AG09309 (cell line): ENCODE measurements around the gene GLRX3.

Experiments
- DNase-seq: peaks from one replicate; pipeline ENCODE4 v3.0.0-alpha.2; 2010; ENCODE audit warnings: low read depth
- H3K4me3 ChIP-seq: 2 replicates; pipeline ENCODE4 v1.5.1; 2011; ENCODE audit warnings: mild to moderate bottlenecking, low read depth, low read length, moderate library complexity; ENCODE audit not compliant: control insufficient read depth
- TF ChIP-seq, protein P1 (sequence below): IDR thresholded peaks from 2 replicates; pipeline ENCODE4 v1.5.1; 2011; ENCODE audit warnings: mild to moderate bottlenecking, low read depth, low read length, inconsistent platforms; ENCODE audit not compliant: insufficient read depth, control insufficient read depth; ENCODE audit errors: missing control alignments

The GLRX3 gene

DNA sequence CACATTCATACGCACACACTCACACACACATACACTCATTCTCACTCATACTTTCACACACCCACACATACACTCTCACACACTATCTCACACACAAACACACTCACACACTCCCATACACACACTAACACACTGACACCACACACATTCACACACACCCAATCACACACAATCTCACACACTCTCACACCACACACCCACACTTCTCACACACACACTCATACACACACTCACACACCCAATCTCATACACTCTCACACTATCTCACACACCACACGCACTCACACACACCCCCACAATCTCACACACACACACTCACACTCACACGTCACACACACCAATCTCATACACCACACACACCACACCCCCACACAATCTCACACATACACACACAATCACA is 71.0 kb downstream of the GLRX3 start:
- no peak for DNase-seq
- TF ChIP-seq, protein P1, sequence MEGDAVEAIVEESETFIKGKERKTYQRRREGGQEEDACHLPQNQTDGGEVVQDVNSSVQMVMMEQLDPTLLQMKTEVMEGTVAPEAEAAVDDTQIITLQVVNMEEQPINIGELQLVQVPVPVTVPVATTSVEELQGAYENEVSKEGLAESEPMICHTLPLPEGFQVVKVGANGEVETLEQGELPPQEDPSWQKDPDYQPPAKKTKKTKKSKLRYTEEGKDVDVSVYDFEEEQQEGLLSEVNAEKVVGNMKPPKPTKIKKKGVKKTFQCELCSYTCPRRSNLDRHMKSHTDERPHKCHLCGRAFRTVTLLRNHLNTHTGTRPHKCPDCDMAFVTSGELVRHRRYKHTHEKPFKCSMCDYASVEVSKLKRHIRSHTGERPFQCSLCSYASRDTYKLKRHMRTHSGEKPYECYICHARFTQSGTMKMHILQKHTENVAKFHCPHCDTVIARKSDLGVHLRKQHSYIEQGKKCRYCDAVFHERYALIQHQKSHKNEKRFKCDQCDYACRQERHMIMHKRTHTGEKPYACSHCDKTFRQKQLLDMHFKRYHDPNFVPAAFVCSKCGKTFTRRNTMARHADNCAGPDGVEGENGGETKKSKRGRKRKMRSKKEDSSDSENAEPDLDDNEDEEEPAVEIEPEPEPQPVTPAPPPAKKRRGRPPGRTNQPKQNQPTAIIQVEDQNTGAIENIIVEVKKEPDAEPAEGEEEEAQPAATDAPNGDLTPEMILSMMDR: no peak

DNA sequence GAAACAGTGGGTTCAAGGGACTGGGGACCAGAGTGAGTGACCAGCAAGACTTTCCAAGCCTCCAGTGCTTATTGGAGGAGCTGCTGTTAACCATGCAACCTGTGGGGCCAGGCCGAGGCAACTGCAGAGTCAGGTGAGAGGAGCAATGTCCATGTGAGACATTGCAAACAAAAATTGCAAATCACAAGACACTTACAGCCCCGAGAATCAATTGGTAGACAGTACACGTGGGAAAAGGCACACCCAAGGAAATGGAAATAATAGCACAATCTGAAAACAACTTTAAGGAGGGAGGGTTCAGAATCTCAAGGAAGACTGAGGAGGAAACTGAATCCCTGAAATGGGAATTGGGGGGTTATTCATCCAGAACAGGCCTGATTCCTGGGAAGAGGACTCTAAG is 72.6 kb downstream of the GLRX3 start:
- no peak for DNase-seq
- TF ChIP-seq, protein P1: no peak
- H3K4me3 ChIP-seq: no peak overlapping the region

More for the DNA sequence above, 71.0 kb downstream of the GLRX3 start:
- no peak overlapping the region for H3K4me3 ChIP-seq

DNA sequence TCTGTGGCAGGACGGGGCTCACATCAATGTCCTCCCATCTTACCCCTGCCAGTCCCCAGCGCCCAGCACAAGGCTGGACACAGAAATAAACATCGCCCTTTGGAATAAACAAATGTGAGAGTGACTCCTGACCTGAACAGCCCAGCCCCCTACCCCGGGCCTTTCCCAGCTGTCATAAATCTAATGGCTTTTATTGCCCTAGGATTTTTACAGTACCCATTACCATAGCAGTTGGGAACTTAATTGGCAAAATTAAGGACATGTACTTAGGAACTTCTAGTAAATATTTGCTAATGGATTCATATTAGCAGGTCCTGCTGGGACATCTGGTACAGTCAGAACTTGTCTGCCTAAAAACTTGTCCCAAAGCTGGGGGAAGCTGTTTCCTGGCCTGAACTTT is 76.6 kb downstream of the GLRX3 start:
- TF ChIP-seq, protein P1: no peak
- DNase-seq: no peak
- no peak overlapping the region for H3K4me3 ChIP-seq

DNA sequence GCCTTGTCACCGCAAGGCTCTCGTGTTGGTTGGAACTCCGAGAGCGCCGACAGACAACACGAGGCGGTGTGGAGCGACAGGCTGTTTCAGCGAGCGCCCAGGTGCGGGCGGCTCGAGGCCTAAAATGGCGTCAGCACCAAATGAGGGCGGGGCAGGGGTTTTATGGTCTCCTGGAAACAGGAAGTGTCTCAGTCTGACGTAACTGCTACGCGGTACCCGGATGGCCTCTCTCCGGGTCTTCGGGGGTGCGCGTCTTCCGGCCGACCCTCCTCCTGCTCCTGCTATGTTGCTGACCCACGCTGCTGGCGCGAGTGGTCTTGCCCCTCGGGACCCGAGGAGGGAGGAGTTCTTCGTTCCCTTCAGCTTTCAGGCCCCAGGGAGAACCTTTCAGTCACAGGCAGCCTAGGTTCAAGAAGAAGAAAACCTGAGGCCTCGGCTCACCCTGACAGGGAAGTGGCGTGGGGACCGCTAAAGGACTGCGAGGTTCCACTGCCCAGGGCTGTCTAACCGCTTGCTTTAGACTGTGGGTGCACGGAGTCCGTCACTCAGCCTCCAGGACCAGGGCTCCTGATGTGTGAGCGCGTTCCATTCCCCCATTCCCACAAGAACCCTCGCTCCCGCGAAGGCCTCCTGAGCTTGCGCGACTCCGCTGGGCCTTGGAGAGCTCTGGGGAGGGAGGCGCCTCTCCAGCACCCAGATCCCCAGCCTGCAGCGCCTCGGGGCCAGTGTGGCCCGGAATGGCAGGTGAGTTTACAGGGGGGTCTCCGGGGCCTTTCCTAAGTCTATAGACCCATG is 77.3 kb downstream of the GLRX3 start:
- H3K4me3 ChIP-seq: no peak overlapping the region
- TF ChIP-seq, protein P1: no peak
- DNase-seq: no peak

DNA sequence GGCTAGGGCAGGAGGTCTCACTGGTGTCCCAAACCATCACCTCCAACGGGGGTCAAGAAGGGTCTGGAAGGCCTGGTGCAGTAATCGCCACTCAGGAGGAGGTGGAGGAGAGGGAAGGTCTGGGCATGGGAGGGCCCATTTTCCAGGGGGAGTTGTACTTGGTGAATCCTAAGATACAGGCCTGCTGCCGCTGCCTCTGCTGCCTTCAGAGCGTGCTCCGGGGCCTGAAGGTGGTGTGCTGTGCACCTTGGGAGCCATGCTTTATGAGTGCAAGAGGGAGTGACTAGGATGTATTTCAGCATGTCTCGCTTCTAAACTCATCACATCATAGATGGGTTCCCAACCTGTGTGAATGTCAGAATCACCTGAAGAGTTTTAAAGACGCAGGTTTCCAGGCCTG is 78.2 kb downstream of the GLRX3 start:
- TF ChIP-seq, protein P1: no peak
- DNase-seq: no peak

DNA sequence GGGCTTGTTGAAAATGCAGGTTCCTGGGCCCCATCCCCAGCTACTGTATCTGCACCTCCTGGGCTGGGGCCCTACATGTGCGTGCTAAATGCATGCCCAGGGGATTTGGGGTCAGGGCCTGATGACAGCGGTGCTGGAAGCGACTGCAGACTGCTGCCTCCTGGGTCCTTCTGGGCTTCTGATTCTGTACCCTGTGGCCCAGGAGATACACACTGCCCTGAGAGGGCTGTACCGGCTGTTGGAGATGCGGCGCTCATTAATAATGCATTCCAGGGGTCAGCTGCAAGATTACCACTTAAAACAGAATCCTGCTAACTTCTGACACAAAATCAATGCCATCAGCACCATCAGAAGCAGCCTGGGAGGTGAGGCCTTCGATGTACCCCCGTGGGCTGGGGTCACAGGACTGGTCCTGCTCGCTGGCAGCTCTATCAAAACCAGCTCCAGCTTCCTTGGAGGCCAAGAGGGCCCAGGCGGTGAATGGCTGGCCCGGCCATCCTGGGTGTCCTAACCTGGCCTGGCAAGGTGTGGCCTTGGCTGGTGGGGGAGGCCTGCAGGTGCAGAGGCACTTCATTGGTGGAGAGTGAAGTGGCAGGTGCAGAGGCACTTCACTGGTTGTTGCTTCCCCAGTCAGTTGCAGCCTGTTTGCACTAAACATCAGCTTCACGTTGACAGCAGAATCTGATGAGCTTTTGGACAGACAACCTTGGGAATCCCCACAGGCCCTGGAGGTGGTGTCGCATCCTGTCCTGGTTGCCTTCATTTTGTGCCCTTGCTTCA is 79.2 kb downstream of the GLRX3 start:
- TF ChIP-seq, protein P1: no peak
- no peak for DNase-seq
- H3K4me3 ChIP-seq: no peak overlapping the region

More for the DNA sequence above, 78.2 kb downstream of the GLRX3 start:
- H3K4me3 ChIP-seq: no peak overlapping the region
